HFF-Myc (cell line): ENCODE results near the gene MBTPS1.

Source experiments
- DNase-seq: peaks from one replicate; pipeline ENCODE4 v3.0.0-alpha.2; 2011; ENCODE audit warnings: low read depth; ENCODE audit errors: extremely low read depth
- H3K4me3 ChIP-seq: replicated peaks from 2 replicates; pipeline ENCODE4 v1.5.1; 2011; ENCODE audit warnings: low read depth, mild to moderate bottlenecking, control low read depth, low read length
- CTCF ChIP-seq: IDR thresholded peaks from 2 replicates; pipeline ENCODE4 v1.5.1; 2012; ENCODE audit warnings: mild to moderate bottlenecking, low read depth, low read length, control low read depth; ENCODE audit errors: missing control alignments

MBTPS1 gene

GRCh38 chr16:84086341-84086740, 30.4 kb downstream of the MBTPS1 start:
- no peak overlapping the region for H3K4me3 ChIP-seq
- no peak for TF ChIP-seq CTCF
- no peak for DNase-seq

- no peak for DNase-seq
- no peak for TF ChIP-seq CTCF
- no peak overlapping the region for H3K4me3 ChIP-seq
Observed at GRCh38 chr16:84085773-84086172, 31.0 kb downstream of the MBTPS1 start.

GRCh38 chr16:84085271-84085667, 31.5 kb downstream of the MBTPS1 start:
- DNase-seq, result no peak
- H3K4me3 ChIP-seq, result no peak overlapping the region
- TF ChIP-seq CTCF, result no peak

- peak; percentile 85 for TF ChIP-seq CTCF
- H3K4me3 ChIP-seq, result no peak overlapping the region
- no peak for DNase-seq
Observed at GRCh38 chr16:84084570-84085270, 32.0 kb downstream of the MBTPS1 start.

GRCh38 chr16:84082835-84083569, 33.7 kb downstream of the MBTPS1 start:
- DNase-seq, result no peak
- no peak for TF ChIP-seq CTCF
- no peak overlapping the region for H3K4me3 ChIP-seq

GRCh38 chr16:84082110-84082509, 34.6 kb downstream of the MBTPS1 start:
- no peak overlapping the region for H3K4me3 ChIP-seq
- DNase-seq, result no peak
- TF ChIP-seq CTCF, result no peak
